Daoy (cell line): ENCODE measurements around the gene EPHA1. TPM values are rescaled to one million over a fixed set of nuclear protein-coding genes. Genes with fewer than 3 reads are reported as not detected.
"Not testable (repeated sequence)": the region's sequence is repeated elsewhere in the genome, so short reads cannot be mapped to it uniquely, and the experiment has no call there.

Experiments
- DNase-seq: peaks from one replicate; pipeline ENCODE4 v3.0.0-alpha.2; 2015; ENCODE audit warnings: low read depth
- total RNA-seq: library from RNA; depleted of rRNA; stranded (reverse); fragments of >200 nt; shearing (Covaris generic); gene quantifications from 2 replicates; pipeline ENCODE4 v1.2.3, GENCODE V29; 2014

Gene EPHA1
- total RNA-seq, 1 experiment from 2014 or later: not detected

- DNase-seq: no peak
Measured at GRCh38 chr7:143431109-143431508, 22.5 kb upstream of the EPHA1 start.

GRCh38 chr7:143429770-143430698, 21.4 kb upstream of the EPHA1 start:
- no peak for DNase-seq

GRCh38 chr7:143426479-143427142, 18.0 kb upstream of the EPHA1 start:
- no peak for DNase-seq

GRCh38 chr7:143424476-143424875, 15.8 kb upstream of the EPHA1 start:
- not testable (repeated sequence) for DNase-seq

GRCh38 chr7:143422033-143422432, 13.4 kb upstream of the EPHA1 start:
- DNase-seq: no peak

- DNase-seq: not testable (repeated sequence)
Measured at GRCh38 chr7:143420624-143421023, 12.0 kb upstream of the EPHA1 start.

GRCh38 chr7:143419880-143420279, 11.2 kb upstream of the EPHA1 start:
- DNase-seq: no peak

- no peak for DNase-seq
Measured at GRCh38 chr7:143418681-143419458, 10.2 kb upstream of the EPHA1 start.

- no peak for DNase-seq
Measured at GRCh38 chr7:143417734-143418383, 9.2 kb upstream of the EPHA1 start.

- DNase-seq: peak; percentile 42
Measured at GRCh38 chr7:143416565-143417149, 8.0 kb upstream of the EPHA1 start.

- no peak for DNase-seq
Measured at GRCh38 chr7:143415742-143416397, 7.2 kb upstream of the EPHA1 start.

GRCh38 chr7:143415209-143415608, 6.6 kb upstream of the EPHA1 start:
- not testable (repeated sequence) for DNase-seq

- DNase-seq: no peak
Measured at GRCh38 chr7:143413123-143413522, 4.5 kb upstream of the EPHA1 start.

- DNase-seq: no peak
Measured at GRCh38 chr7:143411976-143412708, 3.5 kb upstream of the EPHA1 start.

GRCh38 chr7:143410521-143411004, 1.9 kb upstream of the EPHA1 start:
- no peak for DNase-seq

GRCh38 chr7:143408252-143408685, 387 bp downstream of the EPHA1 start:
- DNase-seq: no peak

- DNase-seq: no peak
Measured at GRCh38 chr7:143407287-143408251, 1.1 kb downstream of the EPHA1 start.

GRCh38 chr7:143406002-143406357, 2.7 kb downstream of the EPHA1 start:
- no peak for DNase-seq
